ENCODE data around the gene CDK19. TPM values are rescaled to one million over a fixed set of nuclear protein-coding genes. Genes with fewer than 3 reads are reported as not detected.

CDK19 gene
- total and polyA plus RNA-seq, 2 of the 4 experiments (the other 2 are of a cell fraction) = 6.0 to 6.8 TPM

DNA sequence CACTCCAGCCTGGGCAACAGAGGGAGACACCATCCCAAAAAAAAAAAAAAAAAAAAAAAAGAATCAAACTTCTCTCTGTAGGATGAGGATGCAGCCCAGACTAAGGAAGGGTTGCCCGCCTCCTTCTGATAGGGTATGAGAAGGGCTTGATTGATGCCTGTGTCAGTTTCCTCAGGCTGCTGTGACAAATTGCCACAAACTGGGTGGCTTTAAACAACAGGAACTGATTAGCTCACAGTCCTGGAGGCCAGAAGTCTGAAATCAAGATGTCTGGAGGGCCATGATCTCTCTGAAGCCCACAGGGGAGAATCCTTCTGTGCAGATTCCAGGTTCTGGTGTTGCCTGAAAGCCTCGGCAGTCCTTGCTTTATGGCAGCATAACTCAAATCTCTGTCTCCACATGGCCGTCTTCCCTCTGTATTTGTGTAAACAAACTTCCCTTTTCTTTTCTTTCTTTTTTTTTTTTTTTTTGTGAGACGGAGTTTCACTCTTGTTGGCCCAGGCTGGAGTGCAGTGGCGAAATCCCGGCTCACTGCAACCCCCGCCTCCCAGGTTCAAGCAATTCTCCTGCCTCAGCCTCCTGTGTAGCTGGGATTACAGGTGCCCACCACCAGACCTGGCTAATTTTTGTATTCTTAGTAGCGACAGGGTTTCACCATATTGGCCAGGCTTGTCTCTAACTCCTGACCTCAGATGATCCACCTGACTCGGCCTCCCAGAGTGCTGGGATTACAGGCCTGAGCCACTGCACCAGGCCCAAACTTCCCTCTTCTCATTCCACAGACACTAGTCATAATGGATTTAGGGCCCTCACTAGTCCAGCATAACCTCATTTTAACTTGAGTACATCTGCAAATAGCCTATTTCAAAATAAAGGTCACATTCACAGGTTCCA is 11.2 kb upstream of the CDK19 start:
- POLR2A ChIA-PET (ENCODE audit: unreplicated experiment) = interaction anchor here (0.7 kb wide), 1 partner anchor 48 kb away, joined by 4 read pairs; no protein-coding TSS in a partner anchor
- Histone ChIP-seq H3K27me3 (ENCODE audit: control insufficient read depth, insufficient read depth, low read length) (no peaks in the 10 kb centered on the region), H2BK120ac (ENCODE audit: low read depth, low read length) (0 out of 2 replicates have a peak overlapping the region, but pooled peaks have one; percentile 23), H3K14ac (replicated peaks; ENCODE audit: low read depth, low read length) (peak overlapping the region; percentile 71), H3K27ac (ENCODE audit: insufficient read depth, low read length) (no peak overlapping the region), H2BK15ac (ENCODE audit: low read depth, low read length) (no peak overlapping the region), H4K20me1 (ENCODE audit: insufficient read depth, low read length) (no peaks in the 10 kb centered on the region), H2AK9ac (replicated peaks; ENCODE audit: low read depth, low read length, poor library complexity) (peak overlapping the region; percentile 50), H3K36me3 (ENCODE audit: control insufficient read depth, insufficient read depth, low read length) (no peaks in the 10 kb centered on the region), H3K9me1 (ENCODE audit: insufficient read depth, low read length) (0 out of 2 replicates have a peak, but pooled peaks cover 3% of the 10 kb centered on the region), H4K91ac (ENCODE audit: insufficient read depth, low read depth, low read length) (0 out of 2 replicates have a peak overlapping the region, but pooled peaks have one; percentile 41), H3K56ac (ENCODE audit: extremely low read depth, insufficient read depth, low read length) (no peak overlapping the region), H3K4me1 (ENCODE audit: control insufficient read depth, insufficient read depth, low read length) (peaks cover 4% of the 10 kb centered on the region), H3K9me3 (ENCODE audit: control insufficient read depth, insufficient read depth, low read length) (no peaks in the 10 kb centered on the region), H3K4ac (ENCODE audit: low read depth, low read length) (no peak overlapping the region; the same call in 1 of the 2 replicates), H2BK20ac (ENCODE audit: low read depth, low read length) (0 out of 2 replicates have a peak overlapping the region, but pooled peaks have one; percentile 14), H3K4me3 (ENCODE audit: insufficient read depth, low read depth, low read length) (no peak overlapping the region), H4K5ac (ENCODE audit: low read depth, low read length) (no peak overlapping the region), H4K8ac (ENCODE audit: low read depth in 2 of 2, low read length in 2 of 2) (peak overlapping the region in 1 of 2 experiments; percentile 67; a peak in 1 of 4 replicates), H2BK5ac (ENCODE audit: low read depth, low read length, poor library complexity, severe bottlenecking) (no peak overlapping the region), H3K18ac (ENCODE audit: low read depth, low read length) (0 out of 2 replicates have a peak overlapping the region, but pooled peaks have one; percentile 7), H3K23ac (ENCODE audit: low read depth, low read length) (peak overlapping the region; percentile 66; the same call in 1 of the 2 replicates), H2AFZ (replicated peaks; ENCODE audit: low read length, poor library complexity) (peak overlapping the region; percentile 85), H3K79me1 (ENCODE audit: low read depth in 1 of 2, low read length in 2 of 2) (no peaks in the 10 kb centered on the region), H3K9ac (ENCODE audit: low read depth, low read length) (no peak overlapping the region), H3K4me2 (ENCODE audit: low read depth, low read length) (no peak overlapping the region), H2AK5ac (ENCODE audit: low read depth, low read length) (no peak overlapping the region)
- in situ Hi-C loops (cut with MboI; ENCODE audit: low sequenced_read_pairs) = no loop called here
- no CpG with 5 or more reads among the region's 9 CpGs for WGBS, 2 experiments (ENCODE audit: extremely low coverage in 2 of 2, insufficient read length in 1 of 2)
- TF ChIP-seq BHLHE40 (IDR thresholded peaks at IDR 0.05; ENCODE audit: low read depth, low read length) = no peak
- TF ChIP-seq, protein P1, sequence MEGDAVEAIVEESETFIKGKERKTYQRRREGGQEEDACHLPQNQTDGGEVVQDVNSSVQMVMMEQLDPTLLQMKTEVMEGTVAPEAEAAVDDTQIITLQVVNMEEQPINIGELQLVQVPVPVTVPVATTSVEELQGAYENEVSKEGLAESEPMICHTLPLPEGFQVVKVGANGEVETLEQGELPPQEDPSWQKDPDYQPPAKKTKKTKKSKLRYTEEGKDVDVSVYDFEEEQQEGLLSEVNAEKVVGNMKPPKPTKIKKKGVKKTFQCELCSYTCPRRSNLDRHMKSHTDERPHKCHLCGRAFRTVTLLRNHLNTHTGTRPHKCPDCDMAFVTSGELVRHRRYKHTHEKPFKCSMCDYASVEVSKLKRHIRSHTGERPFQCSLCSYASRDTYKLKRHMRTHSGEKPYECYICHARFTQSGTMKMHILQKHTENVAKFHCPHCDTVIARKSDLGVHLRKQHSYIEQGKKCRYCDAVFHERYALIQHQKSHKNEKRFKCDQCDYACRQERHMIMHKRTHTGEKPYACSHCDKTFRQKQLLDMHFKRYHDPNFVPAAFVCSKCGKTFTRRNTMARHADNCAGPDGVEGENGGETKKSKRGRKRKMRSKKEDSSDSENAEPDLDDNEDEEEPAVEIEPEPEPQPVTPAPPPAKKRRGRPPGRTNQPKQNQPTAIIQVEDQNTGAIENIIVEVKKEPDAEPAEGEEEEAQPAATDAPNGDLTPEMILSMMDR (conservative IDR thresholded peaks at IDR 0.05; ENCODE audit: low read depth, low read length) = no peak
- no peak for TF ChIP-seq CHD1 (IDR thresholded peaks at IDR 0.05; ENCODE audit: low read depth, low read length)
- TF ChIP-seq, protein P2, sequence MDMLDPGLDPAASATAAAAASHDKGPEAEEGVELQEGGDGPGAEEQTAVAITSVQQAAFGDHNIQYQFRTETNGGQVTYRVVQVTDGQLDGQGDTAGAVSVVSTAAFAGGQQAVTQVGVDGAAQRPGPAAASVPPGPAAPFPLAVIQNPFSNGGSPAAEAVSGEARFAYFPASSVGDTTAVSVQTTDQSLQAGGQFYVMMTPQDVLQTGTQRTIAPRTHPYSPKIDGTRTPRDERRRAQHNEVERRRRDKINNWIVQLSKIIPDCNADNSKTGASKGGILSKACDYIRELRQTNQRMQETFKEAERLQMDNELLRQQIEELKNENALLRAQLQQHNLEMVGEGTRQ (IDR thresholded peaks at IDR 0.05; ENCODE audit: low read depth, low read length) = no peak
- TF ChIP-seq SMC3 (IDR thresholded peaks at IDR 0.05; ENCODE audit: low read depth, low read length) = no peak
- TF ChIP-seq POLR2A (IDR thresholded peaks at IDR 0.05; ENCODE audit: low read depth, low read length) = no peak
- TF ChIP-seq FOS (IDR thresholded peaks at IDR 0.05; ENCODE audit: low read depth, low read length) = no peak
- dilution Hi-C loops (cut with HindIII; ENCODE audit: low sequenced_read_pairs, unreplicated experiment) = no loop called here
- CTCF ChIA-PET = interaction anchor here (1.0 kb wide), 1 partner anchor 16 kb away, joined by 11 read pairs; no protein-coding TSS in a partner anchor
- DNase-seq (peak; percentile 22), ATAC-seq (ENCODE audit: low read depth) (no peak; the same call in 1 of the 2 replicates)
- intact Hi-C loops (cut with micrococcal nuclease) = no loop called here
- no TSS peak for BruUV-seq (replicated peaks)

Measured in IMR-90 (cell line).